GM21619 (cell line): Measurements from ENCODE around the gene ADARB1.
"Not testable (repeated sequence)": the region's sequence is repeated elsewhere in the genome, so short reads cannot be mapped to it uniquely, and the experiment has no call there.

Experiments used
- ATAC-seq: cut with Tn5 transposase; IDR thresholded peaks from one replicate; pipeline ENCODE4 v1.9.1; 2021; ENCODE audit not compliant: unreplicated experiment

ADARB1 gene, protein sequence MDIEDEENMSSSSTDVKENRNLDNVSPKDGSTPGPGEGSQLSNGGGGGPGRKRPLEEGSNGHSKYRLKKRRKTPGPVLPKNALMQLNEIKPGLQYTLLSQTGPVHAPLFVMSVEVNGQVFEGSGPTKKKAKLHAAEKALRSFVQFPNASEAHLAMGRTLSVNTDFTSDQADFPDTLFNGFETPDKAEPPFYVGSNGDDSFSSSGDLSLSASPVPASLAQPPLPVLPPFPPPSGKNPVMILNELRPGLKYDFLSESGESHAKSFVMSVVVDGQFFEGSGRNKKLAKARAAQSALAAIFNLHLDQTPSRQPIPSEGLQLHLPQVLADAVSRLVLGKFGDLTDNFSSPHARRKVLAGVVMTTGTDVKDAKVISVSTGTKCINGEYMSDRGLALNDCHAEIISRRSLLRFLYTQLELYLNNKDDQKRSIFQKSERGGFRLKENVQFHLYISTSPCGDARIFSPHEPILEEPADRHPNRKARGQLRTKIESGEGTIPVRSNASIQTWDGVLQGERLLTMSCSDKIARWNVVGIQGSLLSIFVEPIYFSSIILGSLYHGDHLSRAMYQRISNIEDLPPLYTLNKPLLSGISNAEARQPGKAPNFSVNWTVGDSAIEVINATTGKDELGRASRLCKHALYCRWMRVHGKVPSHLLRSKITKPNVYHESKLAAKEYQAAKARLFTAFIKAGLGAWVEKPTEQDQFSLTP

GRCh38 chr21:45074048-45074817 lies at the start of gene ADARB1:
TSS of gene ADARB1 (plus strand) at chr21:45074580. CDS start at chr21:45171657, 97,077 bp downstream.
- ATAC-seq = no peak

DNA sequence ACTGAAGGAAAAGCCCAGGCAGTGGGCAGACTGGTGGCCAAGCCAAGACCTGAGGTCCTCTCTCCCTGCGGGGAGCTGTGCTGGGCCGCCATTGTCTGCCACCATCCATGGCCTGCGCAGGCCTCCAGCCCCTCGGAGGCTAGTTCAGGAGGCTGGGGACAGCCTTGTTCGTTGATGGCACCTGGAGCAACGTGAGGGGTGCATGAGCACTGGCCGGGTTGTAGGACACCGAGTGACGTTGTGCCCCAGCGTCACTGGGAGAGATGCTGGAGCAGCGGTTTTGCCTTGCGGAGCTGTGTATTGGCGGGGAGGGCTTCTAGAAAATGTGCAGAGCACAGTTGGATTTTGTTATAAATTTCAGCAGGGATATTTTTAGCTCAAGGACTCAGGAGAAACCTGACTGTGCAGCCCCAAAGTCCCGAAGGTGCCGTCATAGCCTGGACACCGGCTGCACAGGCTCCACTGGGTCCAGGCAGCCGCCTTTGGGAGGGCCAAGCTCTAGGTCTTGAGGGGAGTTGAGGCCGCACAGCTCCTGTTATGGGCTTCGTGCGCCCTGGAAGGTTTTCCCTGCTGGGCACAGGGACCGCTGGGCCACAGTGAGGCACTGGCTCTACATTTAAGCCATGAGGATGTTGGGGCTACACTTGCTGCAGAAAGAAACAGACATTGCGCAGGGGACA lies 48.2 kb upstream of the ADARB1 start:
- no peak for ATAC-seq

- ATAC-seq = no peak
Measured at GRCh38 chr21:45026826-45027225, 47.6 kb upstream of the ADARB1 start.

DNA sequence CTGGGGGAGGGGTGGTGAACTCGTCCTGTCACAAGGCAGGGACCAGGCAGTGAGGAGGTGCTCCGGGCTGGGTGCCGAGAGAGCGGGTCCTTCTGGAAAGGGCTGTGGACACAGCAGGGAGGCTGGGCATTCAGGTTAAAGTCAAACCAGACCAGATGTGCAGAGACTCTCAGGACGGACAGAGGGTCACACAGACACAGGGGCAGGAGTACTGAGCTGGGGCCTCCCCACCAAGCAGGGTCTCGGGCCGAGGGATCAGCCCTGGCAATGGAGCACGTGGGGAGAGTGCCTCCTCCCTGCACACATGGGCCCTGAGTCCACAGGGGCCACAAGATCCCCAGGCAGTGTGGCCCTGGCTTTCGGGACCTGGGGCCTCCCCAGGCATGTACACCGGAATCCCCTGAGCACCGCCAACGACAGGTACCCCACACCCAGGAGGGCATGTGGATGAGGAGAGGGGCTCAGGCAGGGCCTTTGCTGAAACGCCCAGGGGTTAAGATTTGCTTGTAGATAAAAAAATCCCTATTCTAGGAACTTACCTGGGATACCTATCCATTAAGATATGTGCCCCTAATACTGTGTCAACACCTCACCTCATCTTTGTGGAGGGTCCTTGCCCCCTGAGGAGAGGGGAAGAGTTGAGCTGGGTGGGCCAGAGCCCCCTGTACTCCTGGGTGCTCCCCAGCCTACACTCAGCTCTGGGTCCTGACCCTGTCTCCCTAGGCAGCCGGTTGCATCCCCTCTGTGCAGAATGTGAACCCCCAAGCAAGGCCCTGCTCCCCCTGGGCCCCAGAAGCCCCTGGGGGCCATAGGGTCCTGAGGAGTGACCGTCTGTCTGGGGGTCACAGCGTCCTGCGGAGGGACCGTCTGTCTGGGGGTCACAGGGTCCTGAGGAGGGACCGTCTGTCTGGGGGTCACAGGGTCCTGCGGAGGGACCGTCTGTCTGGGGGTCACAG lies 46.9 kb upstream of the ADARB1 start:
- ATAC-seq = no peak

DNA sequence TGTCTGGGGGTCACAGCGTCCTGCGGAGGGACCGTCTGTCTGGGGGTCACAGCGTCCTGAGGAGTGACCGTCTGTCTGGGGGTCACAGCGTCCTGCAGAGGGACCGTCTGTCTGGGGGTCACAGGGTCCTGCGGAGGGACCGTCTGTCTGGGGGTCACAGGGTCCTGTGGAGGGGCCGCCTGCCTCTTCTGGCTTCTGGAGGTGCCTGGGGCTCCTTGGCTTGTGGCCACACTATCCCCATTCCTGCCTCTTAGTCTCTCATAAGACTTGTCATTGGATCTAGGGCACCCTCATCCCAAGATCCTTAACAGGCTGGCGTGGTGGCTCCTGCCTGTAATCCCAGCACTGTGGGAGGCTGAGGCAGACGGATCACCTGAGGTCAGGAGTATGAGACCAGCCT lies 45.7 kb upstream of the ADARB1 start:
- ATAC-seq = not testable (repeated sequence)

GRCh38 chr21:45029298-45029947 lies 45.0 kb upstream of the ADARB1 start:
- ATAC-seq = no peak

DNA sequence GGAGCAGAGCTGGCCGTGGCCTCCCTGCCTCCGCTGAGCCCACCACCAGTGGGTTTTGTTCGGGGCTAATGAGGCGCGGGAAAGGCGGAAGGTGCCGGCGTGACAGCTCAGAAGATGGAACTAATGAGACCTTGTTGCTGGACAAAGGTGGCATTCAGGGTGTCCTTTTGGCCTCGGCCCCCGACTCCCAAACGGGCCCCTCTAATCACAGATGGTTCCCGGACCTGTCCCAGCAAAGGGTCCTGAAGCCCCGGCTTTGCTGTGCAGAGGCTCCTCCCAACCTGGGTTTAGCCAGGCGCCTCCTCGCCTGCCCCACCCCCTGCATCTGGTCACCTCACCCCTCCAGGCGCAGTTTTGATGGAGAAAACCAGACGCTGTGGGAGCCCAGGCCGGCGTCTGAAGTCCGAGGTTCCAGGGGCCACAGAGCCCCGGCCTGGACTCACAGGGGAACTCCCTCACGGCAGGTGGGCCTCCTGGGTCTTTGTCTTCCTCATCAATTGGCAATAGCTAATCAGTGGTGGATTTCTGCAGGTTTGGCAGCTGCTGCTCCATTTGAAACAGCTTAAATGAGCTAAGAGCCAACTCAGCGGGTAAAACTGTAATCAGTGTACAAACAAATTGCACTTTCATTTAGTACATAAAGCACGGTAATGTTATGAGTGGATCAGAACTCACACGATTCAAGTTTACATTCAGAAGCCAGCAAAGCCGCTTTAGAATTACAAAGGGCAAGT lies 44.3 kb upstream of the ADARB1 start:
- no peak for ATAC-seq

GRCh38 chr21:45030682-45031570 lies 43.5 kb upstream of the ADARB1 start:
- no peak for ATAC-seq

- no peak for ATAC-seq
Measured at GRCh38 chr21:45031571-45032191, 42.7 kb upstream of the ADARB1 start.

DNA sequence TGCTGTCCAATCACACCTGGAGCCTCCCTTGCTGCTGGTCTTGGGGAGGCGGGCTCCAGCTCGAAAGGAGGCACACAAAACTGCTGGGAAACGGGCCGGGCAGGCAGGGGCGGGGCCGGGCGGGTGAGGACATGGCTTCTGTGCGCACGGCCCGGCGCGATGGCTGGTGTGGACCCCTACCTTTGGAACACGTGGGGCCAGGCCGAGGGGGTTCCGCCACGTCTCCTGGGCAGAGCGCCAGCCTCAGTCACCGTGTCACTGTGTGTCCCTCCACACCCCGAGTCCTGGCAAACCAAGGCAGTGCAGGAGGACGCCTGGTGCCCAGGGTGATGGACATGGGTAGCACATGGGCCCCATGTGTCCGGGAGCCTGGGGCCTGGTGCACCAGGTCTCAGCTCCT lies 42.0 kb upstream of the ADARB1 start:
- ATAC-seq = no peak

DNA sequence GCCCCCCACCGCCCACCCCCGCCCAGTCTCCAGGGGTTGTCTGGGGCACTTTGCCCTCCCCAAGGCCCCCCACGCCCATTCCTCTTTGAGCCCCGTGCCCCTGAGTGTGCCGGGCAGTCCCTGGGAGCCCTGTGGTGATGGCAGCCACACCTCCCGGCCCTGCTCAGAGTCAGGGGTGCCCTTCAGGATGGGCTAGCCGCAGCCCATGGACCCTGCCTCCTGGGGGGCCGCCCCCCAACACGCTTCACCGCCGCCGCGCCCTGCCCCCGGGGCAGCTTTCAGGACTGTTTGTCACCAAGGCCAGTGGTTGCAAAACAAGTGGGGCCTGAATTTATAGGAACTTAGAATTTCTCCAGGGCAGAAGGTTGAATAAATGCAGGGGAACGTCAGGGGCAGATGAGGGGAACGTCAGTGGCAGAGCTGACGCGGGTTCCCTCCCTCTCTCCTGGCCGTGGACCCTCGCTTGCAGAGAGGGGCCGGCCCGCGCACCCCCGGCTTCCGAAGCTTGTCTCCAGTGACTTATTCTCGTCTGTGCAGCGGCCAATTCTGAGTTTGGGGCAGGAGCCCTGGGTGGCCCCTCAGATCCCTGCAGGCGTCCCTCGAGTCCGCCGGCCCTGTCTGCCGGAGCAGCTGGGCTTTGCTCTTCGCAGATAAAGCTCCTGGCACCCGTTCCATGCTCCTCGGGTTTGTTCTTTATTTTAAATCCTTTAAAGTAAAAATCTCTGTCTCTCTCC lies 41.2 kb upstream of the ADARB1 start:
- ATAC-seq = no peak

- ATAC-seq = no peak
Measured at GRCh38 chr21:45033791-45034555, 40.4 kb upstream of the ADARB1 start.

- ATAC-seq = no peak
Measured at GRCh38 chr21:45034556-45035476, 39.6 kb upstream of the ADARB1 start.

- ATAC-seq = no peak
Measured at GRCh38 chr21:45035477-45035848, 38.9 kb upstream of the ADARB1 start.

DNA sequence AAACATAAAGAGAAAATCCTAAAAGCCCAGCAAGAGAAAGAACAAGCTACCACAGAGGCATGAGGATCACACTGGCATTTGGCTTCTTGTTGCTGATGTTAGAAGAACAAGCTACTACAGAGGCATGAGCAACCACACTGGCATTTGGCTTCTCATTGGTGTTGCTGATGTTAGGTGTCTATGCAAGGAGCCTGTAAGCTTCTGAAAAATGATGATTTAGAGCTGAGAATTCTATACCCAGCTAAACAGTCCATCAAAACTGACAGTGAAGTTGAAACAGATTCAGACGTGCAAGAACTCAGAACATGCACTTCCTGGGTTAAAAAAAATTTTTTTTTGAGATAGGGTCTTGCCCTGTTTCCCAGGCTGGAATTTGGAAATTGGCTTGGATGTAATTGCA lies 37.8 kb upstream of the ADARB1 start:
- ATAC-seq = no peak
